GM12892 (cell line): ENCODE results near the gene KCTD19.

Experiments used
- POLR2A ChIP-seq: IDR thresholded peaks from 2 replicates; pipeline ENCODE4 v1.6.1; 2011; ENCODE audit warnings: low read depth, low read length, control low read depth
- POLR2AphosphoS5 ChIP-seq: IDR thresholded peaks from 2 replicates; pipeline ENCODE4 v1.6.1; 2011; ENCODE audit warnings: low read depth, low read length, control low read depth
- TAF1 ChIP-seq: IDR thresholded peaks from 2 replicates; pipeline ENCODE4 v1.6.1; 2011; ENCODE audit warnings: low read depth, mild to moderate bottlenecking, control low read depth, low read length, borderline replicate concordance

GRCh38 chr16:67268136-67268579, 58.4 kb downstream of the KCTD19 start:
- no peak for TF ChIP-seq POLR2A
- no peak for TF ChIP-seq POLR2AphosphoS5
- TF ChIP-seq TAF1 = no peak
